Left lung (tissue), 14 donors: Measurements from ENCODE around the gene CCT3. TPM values are rescaled to one million over a fixed set of nuclear protein-coding genes. Genes with fewer than 3 reads are reported as not detected.

Experiments
- ATAC-seq: fragments of 200-7000 bp; cut with Tn5 transposase; one replicate; pipeline ENCODE4 v1.9.1; 2020; ENCODE audit warnings: moderate library complexity
- DNase-seq, 4 donors: peaks; one replicate each; pipeline ENCODE4 v3.0.0-alpha.2; 2013 to 2020
- H3K27ac ChIP-seq, 2 donors: fragments of 200-600 bp; sonication (generic) in 1 of 2; one replicate each; pipeline versions ENCODE4 v1.5.0 to v1.8.0; 2020 to 2021
- H3K27me3 ChIP-seq, 2 donors: fragments of 200-600 bp; sonication (generic) in 1 of 2; one replicate each; pipeline versions ENCODE4 v1.5.0 to v1.8.0; 2020 to 2021
- H3K36me3 ChIP-seq, 2 donors: fragments of 200-600 bp; sonication (generic) in 1 of 2; one replicate each; pipeline versions ENCODE4 v1.5.0 to v1.8.0; 2020 to 2021
- H3K4me1 ChIP-seq, 2 donors: fragments of 200-600 bp; one replicate each; pipeline ENCODE4 v1.8.0; 2021
- H3K4me3 ChIP-seq, 2 donors: fragments of 200-600 bp; sonication (generic) in 1 of 2; one replicate each; pipeline versions ENCODE4 v1.5.0 to v1.8.0; 2020 to 2021; ENCODE audit warnings: mild to moderate bottlenecking in 1 of 2
- H3K9me3 ChIP-seq, 2 donors: fragments of 200-600 bp; sonication (generic) in 1 of 2; one replicate each; pipeline versions ENCODE4 v1.5.0 to v1.8.0; 2020 to 2021
- CTCF ChIP-seq, 2 donors: fragments of 200-600 bp; sonication (generic) in 1 of 2; IDR thresholded peaks; one replicate each; pipeline versions ENCODE4 v1.5.0 to v1.8.0; 2021; ENCODE audit warnings: antibody characterized with exemption in 2 of 2
- intact Hi-C, 2 donors: fragments of 100-400 bp; cut with DNase I; formaldehyde crosslinking; loops; one replicate each; pipeline versions ENCODE4 v1.11.2 to v1.14.2; 2022
- long read RNA-seq, 12 donors: library from polyadenylated mRNA in 2 of 12; unstranded in 2 of 12; transcript quantifications; one replicate each; pipeline ENCODE4 v2.0.0 and lab custom pipeline, GENCODE V29; 2019 to 2026
- polyA plus RNA-seq, 6 donors: library from polyadenylated mRNA; unstranded; fragments of 120-200 nt; gene quantifications; one replicate each; pipeline ENCODE4 v1.2.1, GENCODE V29; 2013; ENCODE audit not compliant: insufficient read length in 6 of 6
- total RNA-seq, 2 donors: library from RNA; stranded (reverse); fragmentation: NEBNext Ultra II Directional; extraction: Animal tissue kit (Norgen Biotek cat#: 25700); gene quantifications; one replicate each; pipeline ENCODE4 v1.2.1, GENCODE V29; 2021
- donor health status: DM: no; HTN: yes; CAD: no.
- donor health status: DM: no; HTN: no; CAD: no.

The CCT3 gene
- total RNA-seq (100 to 1,000 TPM; 166 to 183 TPM), polyA plus RNA-seq (100 to 1,000 TPM; 256 to 318 (median 281) TPM)
- long read RNA-seq, donor 1, transcript CCT3-201 (14 exons, 2,150 nt): major isoform, 61 of 135 reads
- long read RNA-seq, donor 1, partial matches to known transcripts: 71 of 135 reads
- long read RNA-seq, donor 1, other reads (novel, unspliced or antisense): 0 of 135 reads
- long read RNA-seq, donor 2, transcript CCT3-201 (14 exons, 2,150 nt): major isoform, 47 of 101 reads
- long read RNA-seq, donor 2, partial matches to known transcripts: 47 of 101 reads
- long read RNA-seq, donor 2, other reads (novel, unspliced or antisense): 6 of 101 reads
- long read RNA-seq, donor 3, transcript CCT3-201 (14 exons, 2,150 nt): major isoform, 56 of 87 reads
- long read RNA-seq, donor 3, partial matches to known transcripts: 29 of 87 reads
- long read RNA-seq, donor 3, other reads (novel, unspliced or antisense): 0 of 87 reads
- long read RNA-seq, donor 4, transcript CCT3-201 (14 exons, 2,150 nt): major isoform, 136 of 157 reads
- long read RNA-seq, donor 4, partial matches to known transcripts: 14 of 157 reads
- long read RNA-seq, donor 4, other reads (novel, unspliced or antisense): 3 of 157 reads
- long read RNA-seq, donor 5, transcript CCT3-201 (14 exons, 2,150 nt): major isoform, 62 of 101 reads
- long read RNA-seq, donor 5, partial matches to known transcripts: 32 of 101 reads
- long read RNA-seq, donor 5, other reads (novel, unspliced or antisense): 6 of 101 reads
- long read RNA-seq, donor 6, transcript CCT3-201 (14 exons, 2,150 nt): major isoform, 64 of 104 reads
- long read RNA-seq, donor 6, partial matches to known transcripts: 37 of 104 reads
- long read RNA-seq, donor 6, other reads (novel, unspliced or antisense): 0 of 104 reads
- long read RNA-seq, donor 7, transcript CCT3-201 (14 exons, 2,150 nt): major isoform, 37 of 54 reads
- long read RNA-seq, donor 7, partial matches to known transcripts: 16 of 54 reads
- long read RNA-seq, donor 7, other reads (novel, unspliced or antisense): 0 of 54 reads
- long read RNA-seq, donor 8, transcript CCT3-201 (14 exons, 2,150 nt): major isoform, 47 of 72 reads
- long read RNA-seq, donor 8, partial matches to known transcripts: 22 of 72 reads
- long read RNA-seq, donor 8, other reads (novel, unspliced or antisense): 0 of 72 reads
- long read RNA-seq, donor 9, partial matches to known transcripts: 0 of 2 reads
- long read RNA-seq, donor 9, other reads (novel, unspliced or antisense): 0 of 2 reads
- long read RNA-seq, donor 10, transcript CCT3-201 (14 exons, 2,150 nt): major isoform, 157 of 179 reads
- long read RNA-seq, donor 10, partial matches to known transcripts: 9 of 179 reads
- long read RNA-seq, donor 10, other reads (novel, unspliced or antisense): 9 of 179 reads
- long read RNA-seq, donor 11, transcript CCT3-201 (14 exons, 2,150 nt): major isoform, 54 of 103 reads
- long read RNA-seq, donor 11, partial matches to known transcripts: 49 of 103 reads
- long read RNA-seq, donor 11, other reads (novel, unspliced or antisense): 0 of 103 reads
- long read RNA-seq, donor 12, transcript CCT3-201 (14 exons, 2,150 nt): major isoform, 35 of 57 reads
- long read RNA-seq, donor 12, partial matches to known transcripts: 21 of 57 reads
- long read RNA-seq, donor 12, other reads (novel, unspliced or antisense): 0 of 57 reads

GRCh38 chr1:156338180-156338976 is at the start of gene CCT3, which contains the start of gene TSACC:
CCT3 (minus strand) TSS chr1:156338292; CDS start chr1:156338184, 108 bp downstream.
TSACC (plus strand) TSS chr1:156338526; CDS start chr1:156339758, 1,232 bp downstream.
- intact Hi-C loops: no loop called here
- Histone ChIP-seq H3K27ac (peak within 1 kb of the TSS; percentile 86), H3K9me3 (no peaks in the 10 kb centered on the region), H3K4me1 (peaks cover 12 to 20% of the 10 kb centered on the region in 2 donors), H3K4me3 (peak within 1 kb of the TSS; percentile 78 to 92), H3K27me3 (no peaks in the 10 kb centered on the region), H3K36me3 (peaks cover 0 to 23% of the 10 kb centered on the region in 2 donors)
- ATAC-seq: peak; percentile 97
- TF ChIP-seq CTCF (IDR thresholded peaks at IDR 0.05): no peak
- peak; percentile 98 to 100 (median 100) for DNase-seq

GRCh38 chr1:156387870-156388173 is 49.7 kb upstream of the CCT3 start:
- Histone ChIP-seq H3K36me3 (no peaks in the 10 kb centered on the region), H3K27ac (no peak overlapping the region), H3K9me3 (no peaks in the 10 kb centered on the region), H3K4me3 (no peak overlapping the region), H3K27me3 (peaks cover 21 to 71% of the 10 kb centered on the region in 2 donors), H3K4me1 (peaks cover 0 to 10% of the 10 kb centered on the region in 2 donors)
- DNase-seq (no peak), ATAC-seq (no peak)
- intact Hi-C loops: loop anchor here in 1 of 2 donors (10.0 kb wide), 1 partner anchor 57 kb away; no protein-coding TSS in a partner anchor
- TF ChIP-seq CTCF (IDR thresholded peaks at IDR 0.05): no peak

- H3K4me1 ChIP-seq: peaks cover 0 to 10% of the 10 kb centered on the region in 2 donors
- TF ChIP-seq CTCF (IDR thresholded peaks at IDR 0.05): no peak
- H3K4me3 ChIP-seq: no peak overlapping the region
- intact Hi-C loops: loop anchor here in 1 of 2 donors (10.0 kb wide), 1 partner anchor 58 kb away; no protein-coding TSS in a partner anchor
- DNase-seq (no peak), ATAC-seq (no peak)
- no peaks in the 10 kb centered on the region for H3K36me3 ChIP-seq
- no peak overlapping the region for H3K27ac ChIP-seq
- no peaks in the 10 kb centered on the region for H3K9me3 ChIP-seq
- H3K27me3 ChIP-seq: peaks cover 21 to 65% of the 10 kb centered on the region in 2 donors
Measured at GRCh38 chr1:156386949-156387869, 49.1 kb upstream of the CCT3 start.
